ENCODE data around the gene INPP5F.
"Not testable (repeated sequence)": the region's sequence is repeated elsewhere in the genome, so short reads cannot be mapped to it uniquely, and the experiment has no call there.

INPP5F gene

GRCh38 chr10:119776536-119776935, 50.7 kb downstream of the INPP5F start:
- no peak for DNase-seq (ENCODE audit: low read depth)

- DNase-seq (ENCODE audit: low read depth), result no peak
Observed at GRCh38 chr10:119777686-119778085, 51.8 kb downstream of the INPP5F start.

- no peak for DNase-seq (ENCODE audit: low read depth)
Observed at GRCh38 chr10:119778776-119779445, 53.1 kb downstream of the INPP5F start.

GRCh38 chr10:119780879-119781480, 55.1 kb downstream of the INPP5F start:
- no peak for DNase-seq (ENCODE audit: low read depth)

- DNase-seq (ENCODE audit: low read depth), result no peak
Observed at GRCh38 chr10:119781498-119781897, 55.6 kb downstream of the INPP5F start.

- DNase-seq (ENCODE audit: low read depth), result no peak
Observed at GRCh38 chr10:119782981-119783664, 57.3 kb downstream of the INPP5F start.

GRCh38 chr10:119783665-119784027, 57.8 kb downstream of the INPP5F start:
- no peak for DNase-seq (ENCODE audit: low read depth)

- DNase-seq (ENCODE audit: low read depth), result no peak
Observed at GRCh38 chr10:119784340-119785067, 58.7 kb downstream of the INPP5F start.

GRCh38 chr10:119786117-119786769, 60.4 kb downstream of the INPP5F start:
- no peak for DNase-seq (ENCODE audit: low read depth)

- DNase-seq (ENCODE audit: low read depth), result not testable (repeated sequence)
Observed at GRCh38 chr10:119795101-119795500, 69.3 kb downstream of the INPP5F start.

- DNase-seq (ENCODE audit: low read depth), result no peak
Observed at GRCh38 chr10:119796039-119796438, 70.2 kb downstream of the INPP5F start.

GRCh38 chr10:119801176-119801575, 75.3 kb downstream of the INPP5F start:
- DNase-seq (ENCODE audit: low read depth), result no peak

GRCh38 chr10:119801998-119802538, 76.2 kb downstream of the INPP5F start:
- no peak for DNase-seq (ENCODE audit: low read depth)

- DNase-seq (ENCODE audit: low read depth), result no peak
Observed at GRCh38 chr10:119803264-119803663, 77.4 kb downstream of the INPP5F start.

- DNase-seq (ENCODE audit: low read depth), result no peak
Observed at GRCh38 chr10:119805702-119806230, 79.9 kb downstream of the INPP5F start.

GRCh38 chr10:119806334-119807130, 80.7 kb downstream of the INPP5F start:
- no peak for DNase-seq (ENCODE audit: low read depth)

GRCh38 chr10:119807960-119808697, 82.3 kb downstream of the INPP5F start:
- peak; percentile 43 for DNase-seq (ENCODE audit: low read depth)

- no peak for DNase-seq (ENCODE audit: low read depth)
Observed at GRCh38 chr10:119811122-119811521, 85.3 kb downstream of the INPP5F start.

GRCh38 chr10:119812684-119813083, 86.8 kb downstream of the INPP5F start:
- DNase-seq (ENCODE audit: low read depth), result no peak

GRCh38 chr10:119815671-119816070, 89.8 kb downstream of the INPP5F start:
- no peak for DNase-seq (ENCODE audit: low read depth)
